ENCODE data around the gene PEX16. TPM values are rescaled to one million over a fixed set of nuclear protein-coding genes. Genes with fewer than 3 reads are reported as not detected.

The PEX16 gene
- total RNA-seq, 1 donor from 2014 or later = 28.0 TPM

DNA sequence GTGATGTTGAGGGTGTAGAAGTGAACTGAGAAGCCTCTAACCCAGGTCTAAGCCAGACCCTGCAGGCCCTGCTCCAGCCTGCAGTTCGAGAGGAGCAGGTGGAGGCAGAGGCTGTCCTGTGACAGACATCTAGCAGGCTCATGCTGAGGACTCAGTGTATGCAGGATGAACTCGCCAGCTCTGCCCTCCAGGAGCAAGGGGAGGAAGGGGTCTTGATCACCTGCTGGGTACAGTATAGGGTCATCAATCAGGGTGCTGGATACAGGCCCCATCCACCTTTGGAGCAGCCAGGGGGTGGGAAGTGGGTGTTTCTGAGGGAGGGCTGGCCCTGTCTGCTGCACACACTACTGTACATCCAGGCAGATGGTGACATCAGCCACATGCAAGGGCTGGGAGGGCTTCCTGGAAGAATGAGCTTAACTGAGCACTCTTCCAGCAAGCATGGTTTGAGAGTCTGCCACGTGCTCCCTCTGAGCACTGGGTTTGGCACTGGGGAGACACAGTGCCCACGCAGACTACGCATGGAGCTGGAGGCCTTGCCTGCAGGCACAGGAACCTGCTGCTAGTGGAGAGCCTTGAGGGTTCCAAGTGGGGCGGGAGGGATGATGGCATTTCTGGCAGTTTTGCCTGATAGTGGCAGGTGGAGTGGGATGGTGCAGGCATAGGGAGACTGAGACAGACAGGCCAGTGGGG, 23.0 kb downstream of the PEX16 start:
- no peak for DNase-seq (ENCODE audit: low spot score, unreplicated experiment)
- Mint-ChIP-seq H3K27me3 (no peaks in the 10 kb centered on the region), H3K4me1 (ENCODE audit: low read depth) (peaks cover 30% of the 10 kb centered on the region), H3K9me3 (ENCODE audit: low read depth) (no peaks in the 10 kb centered on the region), H3K27ac (no peak overlapping the region), H3K4me3 (ENCODE audit: low read depth) (no peak overlapping the region), H3K36me3 (ENCODE audit: insufficient read depth) (no peaks in the 10 kb centered on the region)
- TF ChIP-seq, protein P1, sequence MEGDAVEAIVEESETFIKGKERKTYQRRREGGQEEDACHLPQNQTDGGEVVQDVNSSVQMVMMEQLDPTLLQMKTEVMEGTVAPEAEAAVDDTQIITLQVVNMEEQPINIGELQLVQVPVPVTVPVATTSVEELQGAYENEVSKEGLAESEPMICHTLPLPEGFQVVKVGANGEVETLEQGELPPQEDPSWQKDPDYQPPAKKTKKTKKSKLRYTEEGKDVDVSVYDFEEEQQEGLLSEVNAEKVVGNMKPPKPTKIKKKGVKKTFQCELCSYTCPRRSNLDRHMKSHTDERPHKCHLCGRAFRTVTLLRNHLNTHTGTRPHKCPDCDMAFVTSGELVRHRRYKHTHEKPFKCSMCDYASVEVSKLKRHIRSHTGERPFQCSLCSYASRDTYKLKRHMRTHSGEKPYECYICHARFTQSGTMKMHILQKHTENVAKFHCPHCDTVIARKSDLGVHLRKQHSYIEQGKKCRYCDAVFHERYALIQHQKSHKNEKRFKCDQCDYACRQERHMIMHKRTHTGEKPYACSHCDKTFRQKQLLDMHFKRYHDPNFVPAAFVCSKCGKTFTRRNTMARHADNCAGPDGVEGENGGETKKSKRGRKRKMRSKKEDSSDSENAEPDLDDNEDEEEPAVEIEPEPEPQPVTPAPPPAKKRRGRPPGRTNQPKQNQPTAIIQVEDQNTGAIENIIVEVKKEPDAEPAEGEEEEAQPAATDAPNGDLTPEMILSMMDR (IDR thresholded peaks at IDR 0.05; ENCODE audit: unreplicated experiment) = no peak

DNA sequence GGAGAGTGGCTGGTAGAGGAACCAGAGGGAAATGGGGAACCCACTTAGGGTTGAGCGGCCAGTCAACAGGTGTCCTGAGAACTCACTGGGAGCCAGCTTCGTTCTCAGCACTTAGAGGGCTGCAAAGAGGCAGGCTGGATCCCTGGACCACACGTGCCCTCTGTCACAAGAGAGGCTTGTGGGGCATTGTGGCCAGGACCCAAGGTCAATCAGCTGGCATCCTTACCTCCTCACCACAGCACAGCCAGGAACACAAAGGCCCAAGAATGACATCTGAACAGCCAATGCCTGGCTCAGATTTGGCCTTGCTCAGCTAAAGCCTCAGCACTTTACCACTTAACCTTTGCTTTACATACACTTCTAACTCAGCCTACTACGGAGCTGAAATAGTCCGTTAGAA, 24.8 kb downstream of the PEX16 start:
- Mint-ChIP-seq H3K9me3 (ENCODE audit: low read depth) (no peaks in the 10 kb centered on the region), H3K27ac (peak overlapping the region; percentile 91), H3K27me3 (peaks cover 4% of the 10 kb centered on the region), H3K4me1 (ENCODE audit: low read depth) (peaks cover 30% of the 10 kb centered on the region), H3K4me3 (ENCODE audit: low read depth) (no peak overlapping the region), H3K36me3 (ENCODE audit: insufficient read depth) (no peaks in the 10 kb centered on the region)
- DNase-seq (ENCODE audit: low spot score, unreplicated experiment) = no peak
- TF ChIP-seq, protein P1 (IDR thresholded peaks at IDR 0.05; ENCODE audit: unreplicated experiment) = no peak

DNA sequence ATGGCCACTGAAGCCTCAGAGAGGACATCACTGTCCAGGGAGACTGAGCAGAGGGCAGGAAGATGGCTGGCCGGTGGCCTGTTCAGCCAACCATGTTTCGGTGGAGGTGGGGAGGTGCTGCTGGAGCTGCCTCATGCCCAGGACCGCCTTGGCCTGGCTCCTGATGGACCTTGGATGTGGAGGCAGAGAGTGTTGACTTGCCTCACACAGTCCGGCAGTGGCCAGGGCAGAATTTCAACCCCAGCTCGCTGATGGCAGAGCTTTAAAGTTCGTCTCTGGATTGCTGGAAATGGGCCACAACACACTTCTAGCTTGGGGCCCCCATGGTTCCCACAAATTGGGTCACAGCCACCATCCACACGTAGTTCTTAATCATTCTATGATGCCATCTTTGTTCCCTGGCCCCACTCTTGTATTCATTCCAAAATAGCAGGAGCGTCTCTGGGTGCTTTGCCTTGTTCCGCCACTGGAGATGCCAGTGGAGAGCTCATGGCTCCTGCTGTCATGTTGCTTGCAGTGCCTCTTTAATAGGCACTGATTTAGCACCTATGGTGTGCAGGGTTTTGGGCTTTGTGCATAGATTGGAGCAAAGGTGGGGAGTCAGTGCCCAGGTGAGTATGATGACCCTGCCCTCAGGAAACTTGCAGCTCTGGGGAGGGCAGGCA, 26.7 kb downstream of the PEX16 start:
- Mint-ChIP-seq H3K27ac (no peak overlapping the region), H3K4me3 (ENCODE audit: low read depth) (no peak overlapping the region), H3K36me3 (ENCODE audit: insufficient read depth) (no peaks in the 10 kb centered on the region), H3K27me3 (peaks cover 8% of the 10 kb centered on the region), H3K4me1 (ENCODE audit: low read depth) (peaks cover 25% of the 10 kb centered on the region), H3K9me3 (ENCODE audit: low read depth) (no peaks in the 10 kb centered on the region)
- TF ChIP-seq, protein P1 (IDR thresholded peaks at IDR 0.05; ENCODE audit: unreplicated experiment) = no peak
- no peak for DNase-seq (ENCODE audit: low spot score, unreplicated experiment)

DNA sequence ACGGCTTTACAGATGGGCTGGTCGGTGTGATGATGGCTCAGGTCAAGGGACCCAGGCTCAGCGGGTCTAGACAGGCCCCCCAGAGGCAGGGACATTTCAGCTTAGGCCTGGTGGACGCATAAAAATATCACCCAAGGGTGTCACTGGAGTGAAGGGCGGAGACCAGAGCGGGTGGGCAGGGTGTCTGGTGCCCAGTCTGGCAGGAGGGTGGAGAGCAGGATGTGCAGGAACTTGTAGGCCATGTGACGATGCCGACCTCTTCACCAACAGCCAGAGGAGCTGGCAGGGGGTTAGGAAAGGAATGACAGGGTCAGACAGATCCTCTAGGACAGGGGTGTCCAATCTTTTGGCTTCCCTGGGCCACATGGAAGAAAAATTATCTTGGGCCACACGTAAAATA, 27.7 kb downstream of the PEX16 start:
- H3K4me1 Mint-ChIP-seq (ENCODE audit: low read depth) = peaks cover 20% of the 10 kb centered on the region
- H3K4me3 Mint-ChIP-seq (ENCODE audit: low read depth) = no peak overlapping the region
- TF ChIP-seq, protein P1 (IDR thresholded peaks at IDR 0.05; ENCODE audit: unreplicated experiment) = no peak
- H3K9me3 Mint-ChIP-seq (ENCODE audit: low read depth) = no peaks in the 10 kb centered on the region
- no peak overlapping the region for H3K27ac Mint-ChIP-seq
- H3K27me3 Mint-ChIP-seq = peaks cover 8% of the 10 kb centered on the region
- no peak for DNase-seq (ENCODE audit: low spot score, unreplicated experiment)
- H3K36me3 Mint-ChIP-seq (ENCODE audit: insufficient read depth) = no peaks in the 10 kb centered on the region

DNA sequence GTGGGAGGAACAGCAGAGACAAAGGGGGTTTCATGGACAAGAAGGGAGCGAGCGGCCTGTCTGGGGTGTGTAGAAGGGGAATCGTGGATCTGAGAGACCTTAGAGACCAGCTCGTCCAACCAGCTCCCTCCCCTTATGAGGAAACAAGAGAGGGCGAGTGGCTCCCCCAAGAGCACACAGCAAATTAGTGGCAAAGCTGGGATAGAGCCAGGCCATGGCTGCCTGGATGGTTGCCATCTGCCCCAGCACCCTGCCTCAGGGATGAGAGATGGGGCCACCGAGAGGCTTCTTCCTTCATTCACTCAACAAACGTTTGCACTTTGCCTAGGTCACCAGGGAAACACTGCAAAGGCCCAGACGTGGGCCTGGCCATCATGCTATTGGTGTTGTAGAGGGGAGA, 28.1 kb downstream of the PEX16 start:
- H3K36me3 Mint-ChIP-seq (ENCODE audit: insufficient read depth) = no peaks in the 10 kb centered on the region
- H3K9me3 Mint-ChIP-seq (ENCODE audit: low read depth) = no peaks in the 10 kb centered on the region
- H3K4me3 Mint-ChIP-seq (ENCODE audit: low read depth) = no peak overlapping the region
- peaks cover 8% of the 10 kb centered on the region for H3K27me3 Mint-ChIP-seq
- no peak overlapping the region for H3K27ac Mint-ChIP-seq
- TF ChIP-seq, protein P1 (IDR thresholded peaks at IDR 0.05; ENCODE audit: unreplicated experiment) = no peak
- no peak for DNase-seq (ENCODE audit: low spot score, unreplicated experiment)
- H3K4me1 Mint-ChIP-seq (ENCODE audit: low read depth) = peaks cover 18% of the 10 kb centered on the region

Data from progenitor cell of endocrine pancreas (in vitro differentiated cells).